ENCODE measurements around the gene RERE.

RERE gene

DNA sequence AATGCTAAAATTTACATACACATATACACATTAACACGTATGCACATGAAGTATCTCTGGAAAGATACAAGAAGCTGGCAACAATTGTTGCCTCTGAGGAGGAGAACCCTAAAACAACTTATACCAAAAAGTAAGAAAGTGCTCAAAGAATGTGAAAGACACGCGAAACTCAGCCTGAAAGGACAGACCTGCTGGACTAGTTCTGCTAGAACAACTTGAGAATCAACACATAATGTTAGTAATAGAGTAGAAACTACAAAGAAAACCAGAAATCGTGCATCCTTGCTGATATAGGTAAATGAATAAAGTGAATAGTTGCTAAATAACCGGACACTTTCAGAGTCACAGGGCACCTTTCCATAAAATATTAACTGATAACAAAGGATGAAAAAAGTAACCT, 242.5 kb downstream of the RERE start:
- DNase-seq, result no peak

DNA sequence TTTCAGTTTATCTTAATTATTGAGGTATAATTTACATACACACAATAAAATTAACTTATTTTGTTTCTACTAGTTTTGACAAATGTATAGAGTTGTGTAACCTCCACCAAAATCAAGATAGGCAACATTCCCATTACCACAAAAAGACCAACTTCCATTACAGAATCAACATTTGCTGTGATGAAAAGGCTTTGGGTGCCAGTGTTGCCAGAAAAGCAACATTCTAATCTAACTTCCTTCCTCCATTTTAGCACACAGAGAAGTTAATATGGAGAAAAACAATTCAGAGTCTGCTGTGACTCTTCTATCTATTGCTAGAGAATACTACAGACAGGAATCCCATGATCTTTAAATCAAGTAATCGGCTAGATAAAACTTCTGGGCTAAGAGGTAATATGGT, 245.3 kb downstream of the RERE start:
- DNase-seq, result no peak

DNA sequence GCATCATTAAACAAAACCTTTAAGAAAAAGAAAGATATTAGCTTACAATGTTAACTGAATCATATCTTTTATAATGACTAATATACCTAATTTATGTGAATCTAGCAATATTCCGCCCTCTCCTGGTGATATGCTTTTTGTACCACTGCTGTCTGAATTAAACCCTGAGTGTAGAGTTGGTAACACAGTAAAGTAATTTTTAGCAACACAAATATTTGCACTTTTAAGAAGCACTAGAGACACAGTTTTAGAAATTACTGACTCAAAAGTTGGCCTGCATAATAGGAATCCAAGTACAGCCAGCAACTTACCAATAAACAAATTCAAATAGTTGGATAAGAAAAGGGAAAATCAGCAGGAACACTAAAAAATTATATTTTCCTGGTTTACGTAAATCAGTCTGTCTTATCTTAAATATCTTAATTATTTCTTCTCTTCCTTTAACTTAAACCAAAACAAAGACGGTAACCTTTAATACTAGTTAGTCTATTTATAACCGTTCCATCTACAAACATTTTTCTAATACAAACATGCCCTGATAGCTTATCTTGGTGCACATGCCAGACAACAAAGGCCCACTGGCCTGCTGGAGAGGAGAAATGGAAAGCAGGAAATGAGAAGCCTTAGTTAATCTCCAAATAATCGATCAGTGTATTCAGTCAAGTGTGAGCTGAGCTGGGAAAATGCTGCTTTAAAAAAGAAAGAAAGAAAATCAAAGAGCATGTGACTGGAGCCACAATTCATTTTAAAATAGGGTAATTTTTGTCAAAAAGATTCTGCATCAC, 246.0 kb downstream of the RERE start:
- no peak for DNase-seq

DNA sequence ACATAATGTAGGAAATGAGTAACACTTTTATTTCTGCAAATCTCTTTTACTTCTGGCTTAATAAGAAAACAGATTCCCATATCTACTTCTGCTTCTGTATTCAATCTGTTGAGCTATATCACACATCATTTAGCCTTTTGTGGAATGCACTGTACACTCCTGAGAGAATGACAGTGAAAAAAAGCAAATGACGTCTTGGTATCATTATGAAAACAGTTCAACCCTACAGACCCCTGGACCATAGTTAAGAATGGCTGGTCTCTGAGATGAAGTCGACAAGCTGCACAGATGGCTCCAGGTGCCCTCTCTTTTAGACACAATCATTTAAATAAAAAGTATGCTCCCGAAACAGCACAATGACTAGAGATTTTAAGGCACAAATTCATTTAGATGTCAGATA, 247.0 kb downstream of the RERE start:
- DNase-seq, result no peak

DNA sequence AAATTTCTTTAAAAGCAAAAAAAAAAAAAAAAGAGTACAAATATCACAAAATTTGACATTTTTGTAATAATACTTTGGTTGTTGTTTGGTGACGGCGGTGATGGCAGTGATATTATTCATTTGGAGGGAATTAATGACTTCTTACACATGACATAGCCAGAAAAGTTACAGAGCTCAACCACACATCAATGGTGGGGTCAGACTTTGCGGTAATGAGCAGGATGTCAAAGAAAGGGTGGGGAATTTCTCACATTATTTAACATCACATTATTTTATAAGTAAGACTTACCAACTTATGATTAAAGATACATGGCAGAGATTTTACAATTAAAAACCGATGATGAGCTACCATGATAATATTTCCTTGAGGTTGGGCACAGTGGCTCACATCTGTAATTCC, 248.2 kb downstream of the RERE start:
- no peak for DNase-seq

DNA sequence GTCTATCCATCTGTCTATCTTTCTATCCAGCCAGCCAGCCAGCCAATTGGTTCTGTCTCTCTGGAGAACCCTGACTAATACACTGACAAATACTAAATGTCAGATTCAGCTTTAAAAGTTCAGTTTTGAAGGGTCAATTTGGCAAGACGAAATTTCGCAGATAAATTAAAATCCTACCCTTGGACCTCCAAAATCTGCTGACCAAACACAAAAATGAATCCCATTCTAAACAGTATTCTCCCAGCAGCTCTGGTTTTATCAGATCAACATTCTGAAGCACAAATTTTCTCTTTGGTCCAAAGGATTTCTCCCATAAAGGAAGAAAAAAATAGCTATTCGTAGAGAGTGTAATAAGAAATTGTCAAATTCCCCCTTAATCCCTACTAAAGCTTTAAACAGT, 248.6 kb downstream of the RERE start:
- no peak for DNase-seq

DNA sequence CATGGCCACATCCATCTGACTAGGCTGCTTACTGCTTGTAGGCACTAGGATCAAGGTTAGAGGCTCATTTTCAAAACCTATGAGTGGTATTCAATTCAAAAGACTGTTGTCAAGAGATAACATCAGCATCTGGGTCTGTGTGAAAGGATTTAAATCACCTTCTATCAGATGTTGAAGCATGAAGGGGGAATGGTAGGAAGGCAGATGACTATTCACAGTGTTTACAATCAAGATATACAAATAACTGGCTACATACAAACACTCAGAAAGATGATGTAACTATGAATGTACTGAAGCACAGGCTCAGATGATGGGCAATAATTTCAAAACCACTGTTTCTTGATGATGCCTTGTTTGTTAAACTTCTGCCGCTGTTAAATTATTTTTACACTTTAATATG, 250.3 kb downstream of the RERE start:
- no peak for DNase-seq

DNA sequence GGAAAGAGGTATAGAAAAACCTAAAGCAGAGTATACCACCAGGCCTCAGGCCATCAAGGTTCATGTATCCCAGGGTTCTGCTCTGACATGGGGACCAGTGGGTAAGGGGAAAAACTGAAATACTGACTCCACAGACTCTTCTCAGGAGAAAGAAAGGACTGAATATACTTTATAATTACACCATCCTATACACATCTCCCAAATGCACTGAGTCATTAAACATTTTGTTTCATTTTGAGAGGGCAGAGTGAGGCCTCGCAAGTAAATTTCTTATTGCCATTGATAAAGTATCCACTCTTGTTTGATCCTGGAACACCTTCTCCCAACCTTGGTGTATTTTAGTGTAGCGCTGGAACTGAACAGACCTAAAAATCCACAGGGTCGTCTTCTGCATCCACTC, 251.6 kb downstream of the RERE start:
- DNase-seq, result no peak

DNA sequence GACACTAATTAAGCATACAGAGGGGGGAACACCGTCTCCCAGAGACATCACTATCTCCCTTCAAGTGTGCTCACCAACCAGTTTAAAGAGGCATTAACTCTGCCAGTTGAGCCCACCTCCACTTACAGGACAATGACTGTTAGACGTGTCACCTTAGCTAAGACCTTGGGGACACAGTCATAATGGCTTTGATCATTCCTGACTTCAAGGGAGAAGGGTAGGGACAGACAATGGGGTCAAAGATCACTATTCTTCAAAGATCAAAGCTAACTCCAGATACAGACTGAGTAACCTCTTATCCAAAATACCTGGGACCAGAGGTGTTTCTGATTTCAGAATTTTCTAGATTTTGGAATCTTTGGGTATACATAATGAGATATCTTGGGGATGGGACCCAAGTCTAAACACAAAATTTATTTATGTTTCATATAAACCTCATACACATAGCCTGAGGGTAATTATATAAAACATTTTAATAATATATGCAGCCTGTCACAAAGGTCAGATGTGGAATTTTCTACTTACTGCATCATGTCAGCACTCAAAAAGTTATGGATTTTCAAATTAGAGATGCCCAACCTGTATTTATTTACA, 253.4 kb downstream of the RERE start:
- DNase-seq, result no peak

DNA sequence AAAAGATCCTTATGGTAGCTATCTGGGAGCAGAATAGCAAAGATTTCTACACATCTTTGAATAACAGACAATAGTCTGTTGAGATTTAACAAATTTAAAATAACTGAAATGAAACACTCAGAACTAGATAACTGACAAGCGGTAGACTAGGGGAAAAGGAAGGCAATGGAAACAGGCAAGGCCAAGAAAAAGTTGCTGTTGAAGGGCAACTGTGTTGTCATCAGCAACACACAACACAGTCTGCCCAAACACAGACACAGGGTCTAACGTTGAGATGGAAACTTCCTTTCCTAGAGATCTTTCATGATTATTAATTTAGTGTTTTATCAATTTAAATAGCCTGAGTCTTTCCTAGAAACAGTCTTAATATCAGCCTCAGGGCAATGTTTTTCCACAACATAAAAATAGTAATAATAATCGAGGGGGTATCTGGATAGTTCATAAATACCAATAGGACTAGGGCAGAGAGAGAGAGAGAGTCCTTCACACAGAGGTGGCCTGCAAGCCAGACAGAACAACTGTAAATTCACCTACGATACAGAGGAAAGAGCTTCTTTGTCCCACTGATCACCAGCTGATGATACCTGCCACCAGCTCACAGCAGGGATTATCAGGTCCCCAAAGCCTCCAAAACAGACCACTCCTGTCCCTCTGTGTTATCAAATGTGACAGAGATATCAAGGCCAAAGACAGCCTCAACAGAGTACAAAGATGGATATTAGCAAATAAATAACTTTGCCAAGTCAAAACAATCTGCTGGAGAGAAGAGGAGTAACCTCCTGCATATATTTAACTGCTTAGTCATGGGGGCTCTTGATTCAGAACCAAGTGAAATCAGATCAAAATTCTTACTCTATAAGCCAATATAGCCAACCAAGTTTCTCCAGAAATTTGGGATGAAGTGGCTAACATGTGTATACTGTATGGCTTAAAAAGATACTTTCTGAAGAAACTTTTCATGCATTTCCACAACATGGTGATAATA, 254.3 kb downstream of the RERE start:
- DNase-seq, result no peak

DNA sequence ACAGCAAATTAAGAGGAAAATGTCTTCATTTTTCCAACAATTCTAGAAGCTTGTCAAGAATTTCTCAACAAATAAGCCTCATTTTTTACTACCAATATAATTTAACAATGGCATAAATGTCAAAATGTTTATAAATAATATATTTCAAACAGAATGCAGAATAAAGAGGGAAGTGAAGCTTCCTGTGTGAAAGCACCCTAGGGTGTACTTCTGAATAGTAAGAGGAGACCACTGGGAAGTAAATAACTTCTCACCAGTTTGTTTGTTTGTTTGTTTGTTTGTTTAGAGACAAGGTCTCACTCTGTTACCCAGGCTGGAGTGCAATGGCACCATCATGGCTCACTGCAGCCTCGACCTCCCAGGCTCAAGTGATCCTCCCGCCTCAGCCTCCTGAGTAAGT, 255.2 kb downstream of the RERE start:
- no peak for DNase-seq

DNA sequence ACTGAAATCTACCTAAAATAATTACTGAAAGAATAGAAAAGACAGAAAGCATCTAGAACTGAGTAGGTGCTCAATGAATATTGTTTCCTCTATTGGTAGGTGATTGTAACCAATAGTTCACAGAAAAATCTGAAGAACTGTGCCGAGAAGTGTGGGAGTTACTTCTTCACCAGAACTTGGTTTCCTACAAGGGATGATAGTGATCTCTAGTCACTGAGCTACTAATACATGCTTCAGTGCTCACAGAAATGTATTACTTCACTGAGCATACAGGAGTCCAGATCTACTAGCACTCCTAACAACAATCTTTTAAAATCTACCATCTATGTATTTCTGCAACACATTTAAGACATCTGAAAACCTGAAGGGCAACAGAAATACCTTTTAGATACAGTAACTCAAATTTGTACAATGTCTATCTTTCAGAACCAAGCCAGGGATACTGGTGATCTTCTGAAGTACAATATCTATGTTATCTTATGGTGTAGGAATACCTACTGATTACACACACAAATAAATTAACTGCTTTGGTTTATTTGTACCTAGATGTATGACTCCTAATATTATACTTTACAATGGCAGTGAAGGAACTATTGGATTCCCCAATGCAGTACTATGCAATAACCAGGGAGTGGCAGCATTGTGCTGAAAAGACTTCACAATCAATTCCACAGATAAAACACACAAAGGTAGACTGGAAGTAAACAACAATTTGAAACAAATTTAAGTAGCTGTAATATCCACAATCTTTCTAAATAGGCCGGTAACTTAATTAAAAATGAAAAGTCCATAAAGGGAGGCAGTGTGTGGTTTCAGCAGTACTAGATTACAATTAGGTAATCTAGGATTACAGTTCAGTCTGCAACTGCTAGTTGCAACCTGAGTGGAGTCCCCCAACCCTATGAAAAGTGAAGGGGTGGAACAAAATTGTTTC, 256.6 kb downstream of the RERE start:
- DNase-seq, result peak; percentile 37

DNA sequence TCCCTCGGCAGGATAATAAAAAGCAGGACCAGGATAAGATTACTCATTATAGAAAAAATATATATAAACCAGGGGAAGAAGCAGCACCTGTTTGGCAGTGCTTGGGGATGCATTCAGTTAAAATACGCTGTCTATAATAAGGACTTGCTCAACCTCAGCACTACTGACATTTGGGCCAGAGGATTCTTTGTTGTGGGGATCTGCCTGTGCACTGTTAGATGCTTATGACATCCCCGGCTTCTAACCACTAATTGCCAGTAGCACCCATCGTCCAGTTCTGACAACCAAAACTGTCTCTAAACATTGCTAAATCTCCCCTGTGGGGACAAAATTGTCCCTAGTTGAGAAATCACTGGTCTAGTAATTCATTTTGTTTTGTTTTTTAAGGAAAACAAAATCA, 257.4 kb downstream of the RERE start:
- DNase-seq, result no peak

DNA sequence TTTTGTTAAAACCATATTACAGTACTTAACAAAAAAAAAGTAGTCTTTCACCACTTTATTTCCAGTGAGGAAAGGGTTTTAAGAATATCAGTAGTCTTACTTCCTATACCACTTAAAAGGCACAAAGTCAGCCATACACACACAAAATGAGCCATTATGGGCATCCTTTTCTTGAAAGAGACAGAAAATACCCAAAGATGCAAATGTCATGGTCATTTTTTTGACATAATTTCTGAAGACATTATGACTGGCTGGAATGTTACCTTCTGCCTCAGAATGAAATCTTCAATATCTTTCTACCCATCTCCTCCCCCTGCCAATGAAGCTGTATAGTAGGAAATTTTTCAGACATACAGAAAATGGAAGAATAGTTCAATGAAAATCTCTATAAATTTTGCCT, 261.9 kb downstream of the RERE start:
- no peak for DNase-seq

DNA sequence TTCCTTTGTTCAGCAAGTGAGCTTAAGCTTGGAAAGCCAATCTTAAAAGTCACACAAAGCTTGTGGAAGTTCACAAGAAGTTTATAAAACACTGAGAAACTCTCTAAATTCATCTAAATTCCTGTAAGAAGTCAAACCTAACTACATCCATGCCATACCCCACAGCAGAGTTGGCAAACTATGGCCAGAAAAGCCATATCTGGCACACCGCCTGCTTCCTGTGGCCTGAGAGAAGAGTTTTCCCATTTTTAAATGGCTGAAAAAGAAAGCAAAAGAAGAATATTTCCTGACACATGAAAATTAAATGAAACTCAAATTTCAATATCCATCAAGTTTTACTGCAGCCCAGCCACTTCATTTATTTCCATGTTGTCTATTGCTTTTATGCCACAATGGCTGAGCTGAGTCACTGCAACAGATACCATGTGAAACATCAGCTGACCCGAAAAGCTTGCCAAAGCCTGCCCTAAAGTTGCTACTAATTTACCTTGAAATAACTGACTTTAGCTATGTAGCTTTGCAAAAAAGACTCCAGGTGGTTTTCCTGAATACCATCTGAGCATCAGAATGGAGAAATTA, 262.4 kb downstream of the RERE start:
- no peak for DNase-seq

DNA sequence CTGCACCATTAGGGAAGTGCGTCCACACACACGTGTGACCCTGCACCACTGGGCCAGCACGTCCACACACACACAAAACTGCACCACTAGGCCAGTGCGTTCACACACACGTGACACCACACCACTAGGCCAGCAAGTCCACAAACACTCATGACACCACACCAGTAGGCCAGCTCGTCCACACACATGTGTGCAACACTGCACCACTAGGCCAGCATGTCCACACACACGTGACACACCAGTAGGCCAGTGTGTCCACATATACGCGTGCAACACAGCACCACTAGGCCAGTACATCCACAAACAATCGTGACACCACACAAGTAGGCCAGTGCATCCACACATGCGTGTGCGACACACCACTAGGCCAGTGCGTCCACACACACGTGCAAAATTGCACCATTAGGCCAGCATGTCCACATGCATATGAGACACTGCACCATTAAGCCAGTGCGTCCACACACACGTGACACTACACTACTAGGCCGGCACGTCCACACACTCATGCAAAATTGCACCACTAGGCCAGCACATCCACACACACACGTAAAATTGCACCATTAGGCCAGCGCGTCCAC, 264.5 kb downstream of the RERE start:
- DNase-seq, result no peak

DNA sequence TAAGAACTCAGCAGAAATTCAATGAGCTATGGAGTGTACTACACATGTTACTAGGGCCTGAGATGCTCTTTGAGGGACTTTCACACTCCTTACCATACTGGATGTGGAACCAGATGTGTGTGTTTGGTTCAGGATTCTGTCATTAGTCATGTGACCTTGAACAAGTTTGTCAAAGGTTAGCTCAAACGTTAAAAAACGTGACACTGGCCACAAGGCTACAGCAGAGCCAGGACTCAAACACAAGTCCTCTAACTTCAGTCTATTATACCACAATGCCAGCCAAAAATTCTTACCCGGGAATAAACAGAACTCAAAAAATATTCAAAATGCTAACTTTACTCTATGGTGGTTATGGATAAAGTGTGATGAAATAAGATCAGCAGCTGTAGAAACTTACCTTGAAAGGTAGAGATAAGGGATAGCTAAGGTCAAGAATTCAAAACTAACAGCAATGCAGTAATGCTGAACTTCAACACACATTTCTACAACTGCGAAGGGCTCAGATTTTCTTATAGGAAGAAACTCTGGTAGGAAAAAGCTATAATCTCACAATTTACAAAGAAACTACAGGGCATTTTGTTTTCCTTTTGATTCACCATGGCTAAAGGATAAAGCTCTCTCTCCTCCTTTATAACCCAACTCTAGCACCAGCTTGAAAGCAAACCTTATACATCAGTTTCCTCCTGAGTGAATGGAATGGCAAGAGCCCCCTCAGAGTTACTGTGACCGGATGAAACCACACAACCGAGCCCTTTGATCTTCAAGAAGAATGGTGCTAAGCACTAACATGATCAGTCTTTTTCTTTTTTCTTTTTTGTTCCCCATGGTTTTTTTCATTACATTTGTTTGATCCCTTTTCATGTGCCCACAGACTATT, 265.6 kb downstream of the RERE start:
- DNase-seq, result no peak

DNA sequence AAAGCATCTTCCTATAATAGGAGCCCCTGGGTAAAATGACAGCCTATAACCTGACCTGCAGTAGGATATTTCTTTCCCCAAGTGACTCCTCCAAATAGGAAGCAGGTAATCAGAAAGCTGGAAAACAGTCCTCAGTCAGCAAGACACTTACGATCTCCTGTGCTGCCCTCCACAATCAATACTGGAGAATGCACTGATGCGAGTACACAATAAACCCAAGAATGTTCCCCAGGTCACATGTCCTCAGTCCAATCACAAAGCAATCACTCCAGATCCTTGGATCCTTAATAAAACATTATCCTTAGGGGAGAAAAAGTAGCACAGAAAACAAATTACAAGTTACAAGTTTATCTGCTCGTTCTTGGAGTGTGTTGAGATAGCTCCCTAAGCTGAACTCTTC, 266.4 kb downstream of the RERE start:
- DNase-seq, result no peak

DNA sequence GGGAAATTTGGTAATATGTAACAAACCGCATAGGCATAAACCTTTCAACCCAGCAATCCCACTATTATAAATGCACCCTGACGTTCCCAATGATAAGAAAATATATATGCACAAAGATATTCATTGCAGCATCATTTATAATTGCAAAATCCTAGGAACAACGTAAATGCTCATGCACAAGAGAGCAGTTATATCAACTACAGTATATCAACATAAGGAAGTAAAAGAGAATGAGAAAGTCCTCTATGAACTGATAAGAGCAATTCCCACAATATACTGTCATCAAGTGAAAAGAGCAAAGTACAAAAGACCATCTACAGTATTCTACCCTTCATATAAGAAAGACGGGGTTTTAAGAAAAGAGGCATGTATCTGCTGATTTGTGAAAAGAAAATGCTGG, 269.6 kb downstream of the RERE start:
- no peak for DNase-seq

DNA sequence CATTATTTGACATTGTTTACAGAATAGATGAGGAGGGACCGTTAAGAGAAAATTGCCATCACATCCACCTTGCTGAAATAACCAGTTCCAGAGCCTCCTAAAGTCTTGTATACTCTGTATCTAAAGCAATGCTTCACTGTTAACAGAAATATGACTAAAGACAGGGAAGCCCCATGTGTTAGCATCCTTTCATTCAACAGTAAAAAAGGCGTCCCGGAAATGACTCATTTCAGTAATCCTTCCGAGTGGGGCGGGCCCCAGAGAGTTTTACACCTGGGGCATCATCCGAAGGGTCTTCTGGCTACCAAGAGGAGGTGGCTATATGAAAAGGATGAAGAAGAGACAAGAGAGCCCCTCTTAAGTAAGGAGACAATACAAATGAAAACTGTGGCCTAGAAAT, 272.4 kb downstream of the RERE start:
- DNase-seq, result no peak
